Karpas-422 (cell line): ENCODE results near the gene RAB12. TPM values are rescaled to one million over a fixed set of nuclear protein-coding genes. Genes with fewer than 3 reads are reported as not detected.

Experiments
- DNase-seq: peaks from one replicate; pipeline ENCODE4 v3.0.0-alpha.2; 2015
- H2AFZ ChIP-seq: fragments of 200-600 bp; sonication (generic); 2 replicates; pipeline ENCODE4 v1.6.1; 2014; ENCODE audit warnings: antibody characterized with exemption, low read length, mixed read lengths
- H3K27ac ChIP-seq: fragments of 200-600 bp; sonication (generic); 2 replicates; pipeline ENCODE4 v1.5.1; 2014; ENCODE audit warnings: mild to moderate bottlenecking, low read length, moderate library complexity
- H3K27me3 ChIP-seq: fragments of 200-600 bp; sonication (generic); 2 replicates; pipeline ENCODE4 v1.6.1; 2014; ENCODE audit warnings: low read length, mixed read lengths
- H3K36me3 ChIP-seq: fragments of 200-600 bp; sonication (generic); 2 replicates; pipeline ENCODE4 v1.6.1; 2014; ENCODE audit warnings: low read length, mixed read lengths; ENCODE audit not compliant: insufficient read depth
- H3K4me1 ChIP-seq: fragments of 200-600 bp; sonication (generic); 2 replicates; pipeline ENCODE4 v1.6.1; 2014; ENCODE audit warnings: mild to moderate bottlenecking, low read length, mixed read lengths
- H3K4me2 ChIP-seq: fragments of 200-600 bp; sonication (generic); 2 replicates; pipeline ENCODE4 v1.6.1; 2014; ENCODE audit warnings: low read length, low read depth, mild to moderate bottlenecking; ENCODE audit not compliant: poor library complexity, severe bottlenecking
- H3K4me3 ChIP-seq: fragments of 200-600 bp; sonication (generic); 2 replicates; pipeline ENCODE4 v1.5.1; 2014; ENCODE audit warnings: mild to moderate bottlenecking, antibody characterized with exemption, low read length, mixed read lengths
- H3K79me2 ChIP-seq: fragments of 200-600 bp; sonication (generic); 2 replicates; pipeline ENCODE4 v1.6.1; 2014; ENCODE audit warnings: mild to moderate bottlenecking, low read length, mixed read lengths
- H3K9ac ChIP-seq: fragments of 200-600 bp; sonication (generic); 2 replicates; pipeline ENCODE4 v1.6.0; 2014; ENCODE audit warnings: low read length
- H3K9me2 ChIP-seq: fragments of 200-600 bp; sonication (generic), shearing (Covaris generic); replicated peaks from 2 replicates; pipeline ENCODE4 v1.6.0; 2014; ENCODE audit warnings: mild to moderate bottlenecking, low read length, moderate library complexity; ENCODE audit not compliant: insufficient read depth
- H3K9me3 ChIP-seq: fragments of 300-700, 200-600 bp; sonication (generic); 2 replicates; pipeline ENCODE4 v1.6.1; 2014; ENCODE audit warnings: low read length, mixed read lengths
- H4K20me1 ChIP-seq: fragments of 200-600 bp; sonication (generic); 2 replicates; pipeline ENCODE4 v1.6.1; 2014; ENCODE audit warnings: mild to moderate bottlenecking, antibody characterized with exemption, low read length, low read depth; ENCODE audit not compliant: insufficient read depth
- total RNA-seq: library from RNA; depleted of rRNA; stranded (reverse); fragments of >200 nt; shearing (Covaris generic); gene quantifications from 2 replicates; pipeline ENCODE4 v1.2.3, GENCODE V29; 2014; ENCODE audit warnings: low replicate concordance

RAB12 gene
- total RNA-seq, 1 experiment from 2014 or later, result 17.2 TPM

GRCh38 chr18:8657050-8657820 lies 48.0 kb downstream of the RAB12 start:
- Histone ChIP-seq H3K36me3 (no peaks in the 10 kb centered on the region), H3K4me2 (no peak overlapping the region), H3K9ac (no peak overlapping the region), H3K27me3 (no peaks in the 10 kb centered on the region), H2AFZ (no peak overlapping the region), H3K4me1 (peaks cover 5% of the 10 kb centered on the region; the same call in 1 of the 2 replicates), H3K79me2 (no peaks in the 10 kb centered on the region), H3K4me3 (no peak overlapping the region), H4K20me1 (no peaks in the 10 kb centered on the region), H3K9me2 (no peaks in the 10 kb centered on the region), H3K9me3 (no peaks in the 10 kb centered on the region), H3K27ac (no peak overlapping the region)
- DNase-seq, result peak; percentile 34

GRCh38 chr18:8657873-8658470 lies 48.7 kb downstream of the RAB12 start:
- no peaks in the 10 kb centered on the region for H4K20me1 ChIP-seq
- no peak overlapping the region for H3K4me3 ChIP-seq
- no peaks in the 10 kb centered on the region for H3K36me3 ChIP-seq
- H3K79me2 ChIP-seq, result no peaks in the 10 kb centered on the region
- H3K9ac ChIP-seq, result no peak overlapping the region
- peaks cover 5% of the 10 kb centered on the region; the same call in 1 of the 2 replicates for H3K4me1 ChIP-seq
- H3K9me2 ChIP-seq, result no peaks in the 10 kb centered on the region
- DNase-seq, result peak; percentile 33
- H3K9me3 ChIP-seq, result no peaks in the 10 kb centered on the region
- no peak overlapping the region for H3K4me2 ChIP-seq
- no peaks in the 10 kb centered on the region for H3K27me3 ChIP-seq
- no peak overlapping the region for H3K27ac ChIP-seq
- no peak overlapping the region for H2AFZ ChIP-seq

DNA sequence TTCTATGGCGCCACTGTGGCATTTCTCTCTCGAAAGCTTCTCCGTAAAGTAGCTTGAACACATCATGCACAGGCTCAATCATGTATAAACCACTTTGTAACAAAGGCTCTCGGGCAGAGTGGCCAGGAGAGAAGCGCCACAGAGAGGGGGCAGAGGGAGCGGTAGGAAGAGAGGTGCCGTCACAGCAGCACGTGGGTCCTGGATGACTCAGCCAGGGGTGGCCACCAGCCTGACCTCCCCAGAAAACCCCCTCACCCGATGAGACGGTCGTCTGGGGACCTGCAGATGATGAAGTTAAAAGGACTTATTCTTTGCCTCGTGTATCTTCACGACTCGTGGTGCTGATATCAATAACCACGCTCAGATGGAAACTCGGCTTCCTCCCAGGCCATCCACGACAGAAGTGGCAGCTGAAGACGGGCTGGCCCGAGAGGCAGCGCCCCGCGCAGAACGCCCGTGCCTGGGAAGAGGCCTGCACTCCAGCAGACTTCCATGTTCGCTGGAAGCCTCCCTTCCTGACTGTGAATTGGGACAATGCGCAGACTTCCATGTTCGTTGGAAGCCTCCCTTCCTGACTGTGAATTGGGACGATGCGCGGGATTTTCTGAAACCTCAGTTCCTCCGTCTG lies 49.7 kb downstream of the RAB12 start:
- Histone ChIP-seq H3K9me3 (no peaks in the 10 kb centered on the region), H3K9ac (no peak overlapping the region), H3K4me2 (no peak overlapping the region), H3K4me1 (peaks cover 5% of the 10 kb centered on the region; the same call in 1 of the 2 replicates), H3K36me3 (no peaks in the 10 kb centered on the region), H3K9me2 (no peaks in the 10 kb centered on the region), H3K4me3 (no peak overlapping the region), H3K27me3 (no peaks in the 10 kb centered on the region), H3K79me2 (no peaks in the 10 kb centered on the region), H3K27ac (no peak overlapping the region), H2AFZ (no peak overlapping the region), H4K20me1 (no peaks in the 10 kb centered on the region)
- no peak for DNase-seq

DNA sequence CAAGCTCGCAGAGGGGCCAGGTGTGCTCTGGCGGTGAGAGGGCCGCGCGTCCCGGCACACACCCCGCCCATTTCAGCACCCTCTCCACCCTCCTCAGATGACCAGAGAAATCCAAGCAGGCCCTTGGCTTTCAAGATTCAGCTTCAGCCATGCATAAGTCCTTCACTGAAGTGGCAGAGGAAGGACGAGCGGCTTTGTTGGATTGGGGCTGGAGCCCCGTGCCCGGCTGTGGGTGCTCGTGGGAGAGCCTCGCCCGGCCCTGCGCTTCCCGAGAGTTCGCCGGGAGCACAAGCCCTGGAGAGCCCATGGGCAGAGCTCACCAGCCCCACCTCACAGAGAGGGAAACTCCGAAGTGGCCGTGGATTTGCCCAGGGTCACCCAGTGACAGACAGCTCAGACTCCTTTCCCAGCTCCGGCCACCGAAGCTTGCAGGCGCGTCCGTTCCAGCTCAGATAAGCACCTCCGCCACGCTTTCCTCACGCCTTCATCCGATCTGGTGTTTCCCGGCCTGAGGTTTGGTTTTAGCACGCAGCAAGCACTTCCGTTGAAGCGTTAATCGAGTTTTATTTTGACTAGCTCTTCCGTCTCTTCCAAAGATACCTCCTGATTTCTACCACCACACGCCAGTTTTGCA lies 50.5 kb downstream of the RAB12 start:
- Histone ChIP-seq H3K9me3 (no peaks in the 10 kb centered on the region), H3K27me3 (no peaks in the 10 kb centered on the region), H2AFZ (no peak overlapping the region), H3K4me2 (no peak overlapping the region), H3K9ac (no peak overlapping the region), H3K79me2 (no peaks in the 10 kb centered on the region), H3K4me3 (no peak overlapping the region), H3K4me1 (peaks cover 5% of the 10 kb centered on the region; the same call in 1 of the 2 replicates), H4K20me1 (no peaks in the 10 kb centered on the region), H3K9me2 (no peaks in the 10 kb centered on the region), H3K36me3 (no peaks in the 10 kb centered on the region), H3K27ac (no peak overlapping the region)
- no peak for DNase-seq

- Histone ChIP-seq H3K4me3 (no peak overlapping the region), H3K36me3 (no peaks in the 10 kb centered on the region), H3K27ac (no peak overlapping the region), H3K79me2 (no peaks in the 10 kb centered on the region), H2AFZ (no peak overlapping the region), H3K9ac (no peak overlapping the region), H3K4me2 (no peak overlapping the region), H3K9me2 (no peaks in the 10 kb centered on the region), H4K20me1 (no peaks in the 10 kb centered on the region), H3K27me3 (no peaks in the 10 kb centered on the region), H3K4me1 (peaks cover 5% of the 10 kb centered on the region; the same call in 1 of the 2 replicates), H3K9me3 (no peaks in the 10 kb centered on the region)
- DNase-seq, result peak; percentile 21
These were observed 51.1 kb downstream of the RAB12 start for GRCh38 chr18:8660316-8660715.

- Histone ChIP-seq H3K27ac (no peak overlapping the region), H3K9me2 (no peaks in the 10 kb centered on the region), H4K20me1 (no peaks in the 10 kb centered on the region), H3K79me2 (no peaks in the 10 kb centered on the region), H3K9me3 (no peaks in the 10 kb centered on the region), H3K36me3 (no peaks in the 10 kb centered on the region), H3K4me1 (peaks cover 5% of the 10 kb centered on the region; the same call in 1 of the 2 replicates), H2AFZ (no peak overlapping the region), H3K9ac (no peak overlapping the region), H3K4me2 (no peak overlapping the region), H3K27me3 (no peaks in the 10 kb centered on the region), H3K4me3 (no peak overlapping the region)
- DNase-seq, result peak; percentile 30
These were observed 52.7 kb downstream of the RAB12 start for GRCh38 chr18:8661754-8662559.

DNA sequence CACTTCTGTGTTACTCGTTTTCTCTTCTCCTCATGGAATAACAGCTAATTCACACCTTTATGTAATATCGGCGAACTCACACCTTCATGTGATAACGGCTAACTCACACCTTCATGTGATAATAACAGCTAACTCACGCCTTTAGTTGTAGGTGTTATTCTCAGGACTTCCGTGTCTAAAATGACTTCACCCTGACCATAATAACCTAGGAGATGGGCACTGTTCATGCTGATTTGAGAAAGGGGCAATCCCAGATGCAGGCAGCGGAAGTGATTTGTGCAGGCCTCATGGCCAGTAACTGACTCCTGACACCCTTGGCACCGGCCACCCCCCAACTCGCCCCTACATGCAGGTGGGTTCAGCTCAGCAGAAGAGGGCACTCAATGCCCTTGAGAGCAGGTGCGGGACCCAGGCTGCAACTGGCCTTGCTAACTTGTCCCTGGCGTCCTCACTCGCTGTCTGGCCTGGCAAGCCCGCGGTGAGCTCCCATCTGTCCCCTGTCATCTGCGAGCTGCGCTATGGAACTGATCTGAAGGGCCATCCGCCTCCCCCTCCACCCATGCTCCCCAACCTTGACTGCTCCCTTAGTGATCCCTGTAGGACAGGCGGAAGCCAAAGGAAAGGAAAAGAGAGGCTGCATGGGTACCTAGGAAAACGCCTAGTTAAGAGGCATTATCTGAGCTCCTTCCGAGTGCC lies 53.5 kb downstream of the RAB12 start:
- no peaks in the 10 kb centered on the region for H4K20me1 ChIP-seq
- H3K9me3 ChIP-seq, result no peaks in the 10 kb centered on the region
- H3K9ac ChIP-seq, result no peak overlapping the region
- no peaks in the 10 kb centered on the region for H3K9me2 ChIP-seq
- no peaks in the 10 kb centered on the region for H3K79me2 ChIP-seq
- no peak overlapping the region for H2AFZ ChIP-seq
- no peaks in the 10 kb centered on the region for H3K27me3 ChIP-seq
- no peak overlapping the region for H3K4me3 ChIP-seq
- H3K4me1 ChIP-seq, result peaks cover 5% of the 10 kb centered on the region; the same call in 1 of the 2 replicates
- no peak overlapping the region for H3K4me2 ChIP-seq
- H3K36me3 ChIP-seq, result no peaks in the 10 kb centered on the region
- DNase-seq, result no peak
- H3K27ac ChIP-seq, result no peak overlapping the region
